ENCODE data around the gene CDPF1.

CDPF1 gene

GRCh38 chr22:46250035-46250782 lies at the start of gene CDPF1:
CDPF1 (minus strand) TSS chr22:46250293; CDS start chr22:46248284, 2,009 bp downstream.
- Histone ChIP-seq H3K27ac (ENCODE audit: low read depth, low read length) (no peak within 1 kb of the TSS; the same call in 1 of the 2 replicates), H3K9ac (ENCODE audit: low read length) (peak within 1 kb of the TSS; percentile 82)

GRCh38 chr22:46299101-46299500 lies 49.0 kb upstream of the CDPF1 start:
- Histone ChIP-seq H3K4me3 (ENCODE audit: low read depth, low read length) (no peak overlapping the region), H3K9me3 (ENCODE audit: control insufficient read depth, insufficient read depth, low read depth, low read length) (no peaks in the 10 kb centered on the region), H3K36me3 (ENCODE audit: control insufficient read depth, insufficient read depth, low read length) (peaks cover 26% of the 10 kb centered on the region), H3K9ac (ENCODE audit: low read length) (no peak overlapping the region), H3K27me3 (ENCODE audit: control insufficient read depth, insufficient read depth, low read length) (no peaks in the 10 kb centered on the region), H3K4me1 (ENCODE audit: control insufficient read depth, insufficient read depth, low read length) (peaks cover 11% of the 10 kb centered on the region), H3K27ac (ENCODE audit: low read depth, low read length) (no peak overlapping the region)

More at GRCh38 chr22:46250035-46250782, at the start of gene CDPF1:
- Histone ChIP-seq H3K4me1 (ENCODE audit: control insufficient read depth, insufficient read depth, low read length) (peaks cover 7% of the 10 kb centered on the region), H3K27me3 (ENCODE audit: control insufficient read depth, insufficient read depth, low read length) (peaks cover 7% of the 10 kb centered on the region), H3K36me3 (ENCODE audit: control insufficient read depth, insufficient read depth, low read length) (peaks cover 3% of the 10 kb centered on the region; the same call in 1 of the 2 replicates), H3K4me3 (ENCODE audit: low read depth, low read length) (peak within 1 kb of the TSS; percentile 91), H3K9me3 (ENCODE audit: control insufficient read depth, insufficient read depth, low read depth, low read length) (no peaks in the 10 kb centered on the region)

- Histone ChIP-seq H3K27me3 (ENCODE audit: control insufficient read depth, insufficient read depth, low read length) (no peaks in the 10 kb centered on the region), H3K9ac (ENCODE audit: low read length) (peak overlapping the region; percentile 90), H3K36me3 (ENCODE audit: control insufficient read depth, insufficient read depth, low read length) (peaks cover 31% of the 10 kb centered on the region), H3K4me1 (ENCODE audit: control insufficient read depth, insufficient read depth, low read length) (peaks cover 11% of the 10 kb centered on the region), H3K4me3 (ENCODE audit: low read depth, low read length) (peak overlapping the region; percentile 82), H3K27ac (ENCODE audit: low read depth, low read length) (no peak overlapping the region; the same call in 1 of the 2 replicates), H3K9me3 (ENCODE audit: control insufficient read depth, insufficient read depth, low read depth, low read length) (no peaks in the 10 kb centered on the region)
Measured at GRCh38 chr22:46297151-46297812, 47.2 kb upstream of the CDPF1 start.

- Histone ChIP-seq H3K27me3 (ENCODE audit: control insufficient read depth, insufficient read depth, low read length) (no peaks in the 10 kb centered on the region), H3K27ac (ENCODE audit: low read depth, low read length) (no peak within 1 kb of the TSS; the same call in 1 of the 2 replicates), H3K9ac (ENCODE audit: low read length) (peak within 1 kb of the TSS; percentile 90), H3K4me1 (ENCODE audit: control insufficient read depth, insufficient read depth, low read length) (peaks cover 11% of the 10 kb centered on the region), H3K36me3 (ENCODE audit: control insufficient read depth, insufficient read depth, low read length) (peaks cover 34% of the 10 kb centered on the region), H3K9me3 (ENCODE audit: control insufficient read depth, insufficient read depth, low read depth, low read length) (no peaks in the 10 kb centered on the region), H3K4me3 (ENCODE audit: low read depth, low read length) (peak within 1 kb of the TSS; percentile 82)
Measured at GRCh38 chr22:46296257-46297150, 46.4 kb upstream of the CDPF1 start, which contains the start of gene GTSE1. GTSE1 (plus strand) TSS chr22:46296870; CDS start chr22:46297401, 531 bp downstream.

GRCh38 chr22:46295277-46295971 lies 45.3 kb upstream of the CDPF1 start:
- Histone ChIP-seq H3K27me3 (ENCODE audit: control insufficient read depth, insufficient read depth, low read length) (no peaks in the 10 kb centered on the region), H3K27ac (ENCODE audit: low read depth, low read length) (no peak overlapping the region), H3K36me3 (ENCODE audit: control insufficient read depth, insufficient read depth, low read length) (peaks cover 29% of the 10 kb centered on the region), H3K4me1 (ENCODE audit: control insufficient read depth, insufficient read depth, low read length) (peaks cover 11% of the 10 kb centered on the region), H3K4me3 (ENCODE audit: low read depth, low read length) (peak overlapping the region; percentile 82), H3K9ac (ENCODE audit: low read length) (peak overlapping the region; percentile 85), H3K9me3 (ENCODE audit: control insufficient read depth, insufficient read depth, low read depth, low read length) (no peaks in the 10 kb centered on the region)

GRCh38 chr22:46294784-46295183 lies 44.7 kb upstream of the CDPF1 start:
- Histone ChIP-seq H3K27ac (ENCODE audit: low read depth, low read length) (no peak overlapping the region), H3K4me3 (ENCODE audit: low read depth, low read length) (no peak overlapping the region), H3K4me1 (ENCODE audit: control insufficient read depth, insufficient read depth, low read length) (peaks cover 11% of the 10 kb centered on the region)

GRCh38 chr22:46293577-46294260 lies 43.6 kb upstream of the CDPF1 start:
- Histone ChIP-seq H3K27me3 (ENCODE audit: control insufficient read depth, insufficient read depth, low read length) (no peaks in the 10 kb centered on the region), H3K4me1 (ENCODE audit: control insufficient read depth, insufficient read depth, low read length) (peaks cover 11% of the 10 kb centered on the region), H3K9ac (ENCODE audit: low read length) (no peak overlapping the region), H3K27ac (ENCODE audit: low read depth, low read length) (no peak overlapping the region), H3K36me3 (ENCODE audit: control insufficient read depth, insufficient read depth, low read length) (peaks cover 26% of the 10 kb centered on the region), H3K4me3 (ENCODE audit: low read depth, low read length) (no peak overlapping the region), H3K9me3 (ENCODE audit: control insufficient read depth, insufficient read depth, low read depth, low read length) (no peaks in the 10 kb centered on the region)

More at GRCh38 chr22:46294784-46295183, 44.7 kb upstream of the CDPF1 start:
- no peaks in the 10 kb centered on the region for H3K27me3 ChIP-seq (ENCODE audit: control insufficient read depth, insufficient read depth, low read length)
- H3K9ac ChIP-seq (ENCODE audit: low read length): no peak overlapping the region
- peaks cover 29% of the 10 kb centered on the region for H3K36me3 ChIP-seq (ENCODE audit: control insufficient read depth, insufficient read depth, low read length)
- no peaks in the 10 kb centered on the region for H3K9me3 ChIP-seq (ENCODE audit: control insufficient read depth, insufficient read depth, low read depth, low read length)

GRCh38 chr22:46292732-46293131 lies 42.6 kb upstream of the CDPF1 start:
- no peaks in the 10 kb centered on the region for H3K27me3 ChIP-seq (ENCODE audit: control insufficient read depth, insufficient read depth, low read length)
- peaks cover 11% of the 10 kb centered on the region for H3K4me1 ChIP-seq (ENCODE audit: control insufficient read depth, insufficient read depth, low read length)
- H3K36me3 ChIP-seq (ENCODE audit: control insufficient read depth, insufficient read depth, low read length): peaks cover 23% of the 10 kb centered on the region
- no peak overlapping the region for H3K9ac ChIP-seq (ENCODE audit: low read length)
- H3K9me3 ChIP-seq (ENCODE audit: control insufficient read depth, insufficient read depth, low read depth, low read length): no peaks in the 10 kb centered on the region
- no peak overlapping the region for H3K27ac ChIP-seq (ENCODE audit: low read depth, low read length)
- H3K4me3 ChIP-seq (ENCODE audit: low read depth, low read length): no peak overlapping the region

GRCh38 chr22:46292173-46292572 lies 42.1 kb upstream of the CDPF1 start:
- Histone ChIP-seq H3K27ac (ENCODE audit: low read depth, low read length) (no peak overlapping the region), H3K4me1 (ENCODE audit: control insufficient read depth, insufficient read depth, low read length) (peaks cover 8% of the 10 kb centered on the region), H3K27me3 (ENCODE audit: control insufficient read depth, insufficient read depth, low read length) (no peaks in the 10 kb centered on the region), H3K9ac (ENCODE audit: low read length) (no peak overlapping the region), H3K36me3 (ENCODE audit: control insufficient read depth, insufficient read depth, low read length) (peaks cover 27% of the 10 kb centered on the region), H3K4me3 (ENCODE audit: low read depth, low read length) (no peak overlapping the region), H3K9me3 (ENCODE audit: control insufficient read depth, insufficient read depth, low read depth, low read length) (no peaks in the 10 kb centered on the region)
